GM12891 (cell line): ENCODE data around the gene COL4A1.

Experiments
- PAX5 ChIP-seq: IDR thresholded peaks from 2 replicates; pipeline ENCODE4 v1.6.1; 2011; ENCODE audit warnings: low read length, moderate library complexity, mild to moderate bottlenecking; ENCODE audit not compliant: insufficient read depth, severe bottlenecking
- POLR2A ChIP-seq: IDR thresholded peaks from 2 replicates; pipeline ENCODE4 v1.6.1; 2011; ENCODE audit warnings: low read depth, low read length, control low read depth
- POLR2AphosphoS5 ChIP-seq: IDR thresholded peaks from 2 replicates; pipeline ENCODE4 v1.6.1; 2011; ENCODE audit warnings: low read depth, low read length, control low read depth
- POU2F2 ChIP-seq: IDR thresholded peaks from 2 replicates; pipeline ENCODE4 v1.6.1; 2011; ENCODE audit warnings: low read depth, mild to moderate bottlenecking, control low read depth, low read length, moderate library complexity
- TAF1 ChIP-seq: IDR thresholded peaks from 2 replicates; pipeline ENCODE4 v1.6.1; 2011; ENCODE audit warnings: low read depth, low read length, control low read depth

DNA sequence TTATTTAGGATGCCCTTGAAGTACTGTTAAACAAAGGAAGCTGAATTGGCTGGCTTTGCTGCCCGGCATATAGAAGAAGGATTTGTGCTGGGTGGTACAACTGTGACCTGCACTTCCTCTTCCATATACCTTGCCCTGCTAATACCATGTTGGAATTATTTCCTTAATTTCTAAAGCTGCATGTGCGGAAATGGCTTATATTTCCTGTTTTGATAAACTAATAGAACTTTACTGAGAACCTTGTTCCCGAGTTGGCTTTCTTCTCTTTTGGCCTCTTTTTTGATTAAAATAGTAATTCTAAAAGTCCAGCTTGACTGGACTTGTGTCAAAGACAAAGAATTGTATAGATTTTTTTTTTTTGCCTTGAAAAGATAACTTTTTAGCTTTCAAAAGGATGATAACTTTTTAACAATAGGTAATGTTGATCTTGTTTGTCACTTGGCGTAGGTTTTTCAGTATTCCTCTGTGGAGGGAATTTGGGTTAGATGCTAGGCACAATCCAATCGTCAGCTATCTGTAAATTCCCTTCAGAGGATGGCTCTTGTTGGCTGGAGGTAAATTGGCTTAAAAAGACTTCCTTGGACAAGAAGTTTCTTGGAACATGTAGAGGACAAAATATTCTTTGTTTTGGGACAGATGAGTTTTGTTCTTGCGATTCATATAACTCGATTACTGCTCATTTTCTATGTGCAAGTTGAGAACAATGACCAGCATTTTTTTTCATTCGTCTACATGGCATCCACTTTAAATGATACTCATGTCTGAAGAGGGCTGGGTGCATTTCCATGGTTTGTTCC is 41.5 kb upstream of the COL4A1 start:
- TF ChIP-seq POLR2A = no peak
- TF ChIP-seq POLR2AphosphoS5 = no peak
- no peak for TF ChIP-seq PAX5
- TF ChIP-seq POU2F2 = no peak
- no peak for TF ChIP-seq TAF1
